Activated CD8-positive, alpha-beta memory T cell treated with anti-CD3 and anti-CD28 coated beads, Interleukin-2, amount 10 ng/mL, durations not matched to agents 7 days and 5 days (primary cell): ENCODE results near the gene C3orf18. TPM values are rescaled to one million over a fixed set of nuclear protein-coding genes. Genes with fewer than 3 reads are reported as not detected.

ENCODE experiments used
- ATAC-seq: fragments of 150-1000 bp; cut with Tn5 transposase; one replicate; pipeline ENCODE4 v1.10.0; 2021; ENCODE audit warnings: moderate library complexity
- CTCF ChIA-PET: fragments of 350-600 bp; sonication (Branson Sonifier 250); formaldehyde crosslinking; loops from one replicate; lab custom pipeline; 2021; ENCODE audit warnings: antibody characterized with exemption; lab: Charles Lee
- DNase-seq: peaks from one replicate; pipeline ENCODE4 v3.0.0-alpha.2; 2020
- H3K27ac Mint-ChIP-seq: one replicate; pipeline ENCODE4 v1.8.0; 2021; ENCODE audit warnings: mild to moderate bottlenecking, mixed read lengths
- H3K27me3 Mint-ChIP-seq: one replicate; pipeline ENCODE4 v1.8.0; 2021; ENCODE audit warnings: mixed read lengths
- H3K36me3 Mint-ChIP-seq: one replicate; pipeline ENCODE4 v1.8.0; 2021; ENCODE audit warnings: mild to moderate bottlenecking, mixed read lengths
- H3K4me1 Mint-ChIP-seq: one replicate; pipeline ENCODE4 v1.8.0; 2021; ENCODE audit warnings: mixed read lengths
- H3K4me3 Mint-ChIP-seq: one replicate; pipeline ENCODE4 v1.8.0; 2021; ENCODE audit warnings: mild to moderate bottlenecking, moderate library complexity, mixed read lengths
- H3K9me3 Mint-ChIP-seq: one replicate; pipeline ENCODE4 v1.8.0; 2022; ENCODE audit warnings: low read depth, mixed read lengths
- total RNA-seq, 2 experiments: library from RNA; stranded (reverse); gene quantifications; one replicate each; pipeline ENCODE4 v1.2.3, GENCODE V29; 2021

C3orf18 gene
- total RNA-seq, 2 experiments from 2014 or later = 15.6 to 17.8 TPM

- no peak for DNase-seq
- no peak overlapping the region for H3K27ac Mint-ChIP-seq
- H3K4me1 Mint-ChIP-seq = no peaks in the 10 kb centered on the region
- no peaks in the 10 kb centered on the region for H3K36me3 Mint-ChIP-seq
- no peak overlapping the region for H3K4me3 Mint-ChIP-seq
- no peaks in the 10 kb centered on the region for H3K9me3 Mint-ChIP-seq
- CTCF ChIA-PET = no interaction called here
- peaks cover 42% of the 10 kb centered on the region for H3K27me3 Mint-ChIP-seq
- no peak for ATAC-seq
Measured at GRCh38 chr3:50533316-50533715, 34.2 kb downstream of the C3orf18 start.

GRCh38 chr3:50532062-50532705 is 35.4 kb downstream of the C3orf18 start:
- Mint-ChIP-seq H3K9me3 (no peaks in the 10 kb centered on the region), H3K4me3 (no peak overlapping the region), H3K4me1 (no peaks in the 10 kb centered on the region), H3K27ac (no peak overlapping the region), H3K27me3 (peaks cover 35% of the 10 kb centered on the region), H3K36me3 (no peaks in the 10 kb centered on the region)
- CTCF ChIA-PET = interaction anchor here (0.6 kb wide), 1 partner anchor 10 kb away, joined by 4 read pairs; no protein-coding TSS in a partner anchor
- ATAC-seq = no peak
- no peak for DNase-seq

- Mint-ChIP-seq H3K9me3 (no peaks in the 10 kb centered on the region), H3K36me3 (no peaks in the 10 kb centered on the region), H3K4me3 (no peak overlapping the region), H3K4me1 (peaks cover 1% of the 10 kb centered on the region), H3K27me3 (peaks cover 35% of the 10 kb centered on the region), H3K27ac (no peak overlapping the region)
- DNase-seq = no peak
- no peak for ATAC-seq
- CTCF ChIA-PET = no interaction called here
Measured at GRCh38 chr3:50531201-50531600, 36.3 kb downstream of the C3orf18 start.

- ATAC-seq (no peak), DNase-seq (no peak)
- H3K4me3 Mint-ChIP-seq = no peak overlapping the region
- CTCF ChIA-PET = no interaction called here
- peaks cover 35% of the 10 kb centered on the region for H3K27me3 Mint-ChIP-seq
- no peaks in the 10 kb centered on the region for H3K36me3 Mint-ChIP-seq
- H3K27ac Mint-ChIP-seq = no peak overlapping the region
- H3K4me1 Mint-ChIP-seq = peaks cover 7% of the 10 kb centered on the region
- no peaks in the 10 kb centered on the region for H3K9me3 Mint-ChIP-seq
Measured at GRCh38 chr3:50530001-50530970, 37.3 kb downstream of the C3orf18 start.

GRCh38 chr3:50525987-50526386 is 41.6 kb downstream of the C3orf18 start:
- Mint-ChIP-seq H3K4me1 (peaks cover 7% of the 10 kb centered on the region), H3K27ac (no peak overlapping the region), H3K4me3 (no peak overlapping the region), H3K9me3 (no peaks in the 10 kb centered on the region), H3K27me3 (peaks cover 16% of the 10 kb centered on the region), H3K36me3 (no peaks in the 10 kb centered on the region)
- ATAC-seq = peak; percentile 98
- CTCF ChIA-PET = interaction anchor here (1.1 kb wide), 1 partner anchor 16 kb away, joined by 3 read pairs; no protein-coding TSS in a partner anchor
- peak; percentile 87 for DNase-seq

- Mint-ChIP-seq H3K27ac (no peak overlapping the region), H3K36me3 (no peaks in the 10 kb centered on the region), H3K27me3 (peaks cover 11% of the 10 kb centered on the region), H3K4me1 (peaks cover 7% of the 10 kb centered on the region), H3K4me3 (no peak overlapping the region), H3K9me3 (no peaks in the 10 kb centered on the region)
- ATAC-seq = no peak
- CTCF ChIA-PET = interaction anchor here (1.1 kb wide), 1 partner anchor 17 kb away, joined by 3 read pairs; no protein-coding TSS in a partner anchor
- no peak for DNase-seq
Measured at GRCh38 chr3:50525191-50525910, 42.2 kb downstream of the C3orf18 start.

- H3K27me3 Mint-ChIP-seq = peaks cover 7% of the 10 kb centered on the region
- peaks cover 8% of the 10 kb centered on the region for H3K4me1 Mint-ChIP-seq
Measured at GRCh38 chr3:50524746-50525145, 42.8 kb downstream of the C3orf18 start.

GRCh38 chr3:50523279-50523811 is 44.2 kb downstream of the C3orf18 start:
- Mint-ChIP-seq H3K9me3 (no peaks in the 10 kb centered on the region), H3K27ac (no peak overlapping the region), H3K36me3 (no peaks in the 10 kb centered on the region), H3K4me3 (no peak overlapping the region), H3K4me1 (peaks cover 14% of the 10 kb centered on the region), H3K27me3 (peaks cover 4% of the 10 kb centered on the region)
- ATAC-seq = no peak
- CTCF ChIA-PET = interaction anchor here (0.7 to 4.6 kb wide), 7 partner anchors 15 to 152 kb away, joined by 3 to 33 read pairs (median 3); partner anchors contain the start of gene CACNA2D2
- no peak for DNase-seq

More at GRCh38 chr3:50524746-50525145, 42.8 kb downstream of the C3orf18 start:
- Mint-ChIP-seq H3K36me3 (no peaks in the 10 kb centered on the region), H3K4me3 (no peak overlapping the region), H3K27ac (no peak overlapping the region), H3K9me3 (no peaks in the 10 kb centered on the region)
- DNase-seq = no peak
- CTCF ChIA-PET = interaction anchor here (4.6 kb wide), 1 partner anchor 18 kb away, joined by 33 read pairs; no protein-coding TSS in a partner anchor
- no peak for ATAC-seq

- Mint-ChIP-seq H3K27me3 (peaks cover 5% of the 10 kb centered on the region), H3K4me1 (peaks cover 14% of the 10 kb centered on the region), H3K27ac (no peak overlapping the region), H3K9me3 (no peaks in the 10 kb centered on the region), H3K4me3 (no peak overlapping the region), H3K36me3 (no peaks in the 10 kb centered on the region)
- DNase-seq (no peak), ATAC-seq (no peak)
- CTCF ChIA-PET = interaction anchor here (1.2 to 4.6 kb wide), 4 partner anchors 8 to 93 kb away, joined by 3 to 33 read pairs (median 4); no protein-coding TSS in a partner anchor
Measured at GRCh38 chr3:50521572-50521971, 46.0 kb downstream of the C3orf18 start.

- Mint-ChIP-seq H3K4me3 (no peak overlapping the region), H3K4me1 (peaks cover 10% of the 10 kb centered on the region), H3K27ac (no peak overlapping the region), H3K9me3 (no peaks in the 10 kb centered on the region), H3K27me3 (peaks cover 7% of the 10 kb centered on the region), H3K36me3 (no peaks in the 10 kb centered on the region)
- ATAC-seq (no peak), DNase-seq (no peak)
- CTCF ChIA-PET = interaction anchor here (1.4 to 4.6 kb wide), 2 partner anchors 22 to 94 kb away, joined by 3 to 33 read pairs; no protein-coding TSS in a partner anchor
Measured at GRCh38 chr3:50520849-50521248, 46.7 kb downstream of the C3orf18 start.

- Mint-ChIP-seq H3K4me1 (peaks cover 7% of the 10 kb centered on the region), H3K4me3 (no peak overlapping the region), H3K36me3 (no peaks in the 10 kb centered on the region), H3K9me3 (no peaks in the 10 kb centered on the region), H3K27me3 (peaks cover 13% of the 10 kb centered on the region), H3K27ac (no peak overlapping the region)
- DNase-seq (peak; percentile 83), ATAC-seq (peak; percentile 87)
- CTCF ChIA-PET = interaction anchor here (1.1 to 2.8 kb wide), 2 partner anchors 11 to 23 kb away, joined by 5 to 9 read pairs; no protein-coding TSS in a partner anchor
Measured at GRCh38 chr3:50519471-50520089, 48.0 kb downstream of the C3orf18 start.

GRCh38 chr3:50518436-50518835 is 49.1 kb downstream of the C3orf18 start:
- Mint-ChIP-seq H3K4me3 (no peak overlapping the region), H3K27ac (no peak overlapping the region), H3K9me3 (no peaks in the 10 kb centered on the region), H3K4me1 (peaks cover 7% of the 10 kb centered on the region), H3K27me3 (peaks cover 16% of the 10 kb centered on the region), H3K36me3 (no peaks in the 10 kb centered on the region)
- CTCF ChIA-PET = interaction anchor here (0.7 to 2.8 kb wide), 7 partner anchors 9 to 134 kb away, joined by 3 to 9 read pairs (median 5); no protein-coding TSS in a partner anchor
- no peak for DNase-seq
- ATAC-seq = no peak
